Activated CD4-positive, alpha-beta T cell treated with anti-CD3 and anti-CD28 coated beads for 4 hours (primary cell): ENCODE results near the gene FHOD3.
"Not testable (repeated sequence)": the region's sequence is repeated elsewhere in the genome, so short reads cannot be mapped to it uniquely, and the experiment has no call there.

Experiments
- DNase-seq, 2 donors: peaks; one replicate each; pipeline ENCODE4 v3.0.0-alpha.2; 2020

FHOD3 gene

GRCh38 chr18:36728345-36728744, 430.8 kb downstream of the FHOD3 start:
- DNase-seq, result no peak

GRCh38 chr18:36729197-36729596, 431.7 kb downstream of the FHOD3 start:
- no peak for DNase-seq

- no peak for DNase-seq
These were observed 434.8 kb downstream of the FHOD3 start for GRCh38 chr18:36732264-36732663.

- no peak for DNase-seq
These were observed 435.6 kb downstream of the FHOD3 start for GRCh38 chr18:36733150-36733549.

- no peak for DNase-seq
These were observed 437.1 kb downstream of the FHOD3 start for GRCh38 chr18:36734596-36734995.

GRCh38 chr18:36735130-36735529, 437.6 kb downstream of the FHOD3 start:
- no peak for DNase-seq

- no peak for DNase-seq
These were observed 438.6 kb downstream of the FHOD3 start for GRCh38 chr18:36736094-36736493.

GRCh38 chr18:36737316-36737715, 439.8 kb downstream of the FHOD3 start:
- no peak for DNase-seq

- DNase-seq, result no peak
These were observed 446.9 kb downstream of the FHOD3 start for GRCh38 chr18:36744261-36744876.

- DNase-seq, result no peak
These were observed 447.9 kb downstream of the FHOD3 start for GRCh38 chr18:36745219-36745975.

GRCh38 chr18:36752929-36753865, 455.7 kb downstream of the FHOD3 start:
- no peak for DNase-seq

GRCh38 chr18:36756242-36756641, 458.7 kb downstream of the FHOD3 start:
- no peak for DNase-seq

GRCh38 chr18:36757081-36757480, 459.6 kb downstream of the FHOD3 start:
- DNase-seq, result no peak

GRCh38 chr18:36757991-36758390, 460.5 kb downstream of the FHOD3 start:
- no peak for DNase-seq

- no peak for DNase-seq
These were observed 461.1 kb downstream of the FHOD3 start for GRCh38 chr18:36758623-36759022.

- no peak for DNase-seq
These were observed 461.8 kb downstream of the FHOD3 start for GRCh38 chr18:36759167-36759776.

GRCh38 chr18:36760598-36760997, 463.1 kb downstream of the FHOD3 start:
- no peak for DNase-seq

GRCh38 chr18:36761186-36761698, 463.7 kb downstream of the FHOD3 start:
- DNase-seq, result no peak

- DNase-seq, result no peak
These were observed 464.6 kb downstream of the FHOD3 start for GRCh38 chr18:36762074-36762473.

- not testable (repeated sequence) for DNase-seq
These were observed 465.5 kb downstream of the FHOD3 start for GRCh38 chr18:36762965-36763364.

GRCh38 chr18:36766836-36767235, 469.3 kb downstream of the FHOD3 start:
- no peak for DNase-seq

- no peak for DNase-seq
These were observed 471.7 kb downstream of the FHOD3 start for GRCh38 chr18:36769172-36769571.
